Prostate gland (tissue), 2 donors: ENCODE results near the gene WDR59. TPM values are rescaled to one million over a fixed set of nuclear protein-coding genes. Genes with fewer than 3 reads are reported as not detected.
A peak's percentile ranks its signal among the peaks of the same experiment; 100 is the strongest.
"Not testable (repeated sequence)": the region's sequence is repeated elsewhere in the genome, so short reads cannot be mapped to it uniquely, and the experiment has no call there.

Experiments
- DNase-seq: peaks from one replicate; pipeline ENCODE4 v3.0.0-alpha.2; 2019; ENCODE audit warnings: low spot score
- H3K27ac ChIP-seq, 2 donors: fragments of 200-600 bp; sonication (generic); 2 replicates each; pipeline ENCODE4 v1.5.1; 2017 to 2019
- H3K27me3 ChIP-seq: fragments of 200-600 bp; sonication (generic); replicated peaks from 2 replicates; pipeline ENCODE4 v1.5.1; 2019; ENCODE audit not compliant: insufficient read depth
- H3K36me3 ChIP-seq, 2 donors: fragments of 200-600 bp; sonication (generic); 1 replicate in 1 of 2; 2 replicates in 1 of 2; pipeline versions ENCODE4 v1.5.1 to v1.8.1; 2017 to 2019
- H3K4me1 ChIP-seq: fragments of 200-600 bp; sonication (generic); replicated peaks from 2 replicates; pipeline ENCODE4 v1.5.1; 2019
- H3K4me3 ChIP-seq, 2 donors: fragments of 200-600 bp; sonication (generic); 2 replicates each; pipeline ENCODE4 v1.5.1; 2017 to 2019
- H3K9me3 ChIP-seq: fragments of 200-600 bp; sonication (generic); 2 replicates; pipeline ENCODE4 v1.5.1; 2017
- CTCF ChIP-seq, 4 experiments: fragments of 200-600 bp in 2 of 4; fragments of 450-650 bp in 2 of 4; sonication (generic) in 2 of 4; IDR thresholded peaks; 1 replicate in 3 of 4; 2 replicates in 1 of 4; pipeline ENCODE4 v1.5.1; 2016 to 2019; ENCODE audit warnings: antibody characterized with exemption in 4 of 4, mild to moderate bottlenecking in 2 of 4, moderate library complexity in 2 of 4
- POLR2A ChIP-seq: fragments of 450-650 bp; IDR thresholded peaks from one replicate; pipeline ENCODE4 v1.6.1; 2016; ENCODE audit warnings: antibody characterized with exemption, mild to moderate bottlenecking
- POLR2AphosphoS5 ChIP-seq: sonication (generic); formaldehyde crosslinking; IDR thresholded peaks from one replicate; pipeline ENCODE4 v1.6.1; 2017; ENCODE audit warnings: antibody characterized with exemption
- WGBS: methylation state at CpG from one replicate; pipeline ENCODE4 v1.1.5; 2018; 5-methylcytosine and 5-hydroxymethylcytosine counted together
- intact Hi-C: fragments of 100-400 bp; cut with DNase I; formaldehyde crosslinking; loops from one replicate; pipeline ENCODE4 v1.14.2; 2022
- total RNA-seq, 2 donors: library from RNA; depleted of rRNA; stranded (reverse); fragments of >200 nt; gene quantifications; one replicate each; pipeline ENCODE4 v1.1.0, GENCODE V29; 2016

WDR59 gene
- total RNA-seq, 2 donors from 2014 or later: 38.5 to 62.6 TPM

GRCh38 chr16:75019586-75019985 lies 34.7 kb upstream of the WDR59 start:
- DNase-seq: no peak
- no peak for TF ChIP-seq POLR2AphosphoS5
- TF ChIP-seq CTCF (IDR thresholded peaks at IDR 0.05): no peak
- TF ChIP-seq POLR2A: no peak
- Histone ChIP-seq H3K4me3 (no peak overlapping the region), H3K9me3 (no peaks in the 10 kb centered on the region), H3K4me1 (no peaks in the 10 kb centered on the region), H3K27ac (no peak overlapping the region), H3K36me3 (no peaks in the 10 kb centered on the region), H3K27me3 (no peaks in the 10 kb centered on the region)
- WGBS: 98% methylated on average over 7 of the region's 7 CpGs
- intact Hi-C loops: no loop called here

- Histone ChIP-seq H3K4me1 (no peaks in the 10 kb centered on the region), H3K27ac (no peak overlapping the region), H3K4me3 (no peak overlapping the region), H3K9me3 (no peaks in the 10 kb centered on the region), H3K36me3 (no peaks in the 10 kb centered on the region), H3K27me3 (no peaks in the 10 kb centered on the region)
- no peak for DNase-seq
- no peak for TF ChIP-seq CTCF (IDR thresholded peaks at IDR 0.05)
- 82% methylated on average over 8 of the region's 8 CpGs for WGBS
- intact Hi-C loops: no loop called here
These were observed 34.1 kb upstream of the WDR59 start for GRCh38 chr16:75019007-75019406.

DNA sequence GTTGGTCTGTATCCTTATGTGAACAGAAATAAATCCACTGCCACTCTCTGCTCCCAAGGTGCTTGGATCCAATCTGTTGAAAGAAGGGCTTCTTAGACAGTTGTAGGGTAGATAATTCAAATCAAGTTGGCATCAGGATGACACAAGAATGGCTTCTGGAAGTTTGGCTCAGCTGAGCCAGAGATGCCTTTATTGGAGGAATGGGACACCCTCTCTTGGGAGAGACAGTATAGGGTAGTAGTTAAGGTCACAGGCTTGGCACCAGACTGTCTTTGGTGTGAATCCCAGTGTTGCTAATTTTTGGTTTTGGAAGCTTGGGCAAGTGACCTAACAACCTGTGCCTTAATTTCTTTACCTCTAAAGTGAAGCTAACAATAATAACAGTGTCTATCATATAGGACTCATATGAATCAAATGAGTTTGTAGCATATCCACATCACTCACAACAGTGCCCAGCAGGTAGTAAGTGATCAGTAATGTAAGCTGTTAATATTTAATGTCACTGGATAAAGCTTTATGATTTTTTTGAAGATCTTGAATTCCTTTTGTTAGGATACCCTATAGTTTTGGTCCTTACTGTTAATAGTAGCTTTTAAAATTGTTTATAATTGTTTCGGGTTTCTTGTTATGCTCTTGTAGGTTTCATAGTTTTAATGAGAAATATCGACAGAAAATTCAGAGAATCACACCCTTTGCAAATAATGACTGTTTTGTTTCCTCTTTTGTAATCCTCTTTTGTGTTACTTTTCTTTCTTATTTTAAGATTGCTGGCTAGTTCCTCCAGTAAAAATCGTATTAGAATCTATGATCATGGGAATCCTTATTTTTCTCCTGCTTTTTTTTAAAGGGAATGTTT lies 33.0 kb upstream of the WDR59 start:
- WGBS: 40% methylated on average over 3 of the region's 3 CpGs
- Histone ChIP-seq H3K27me3 (no peaks in the 10 kb centered on the region), H3K4me3 (no peak overlapping the region), H3K27ac (no peak overlapping the region), H3K9me3 (no peaks in the 10 kb centered on the region), H3K36me3 (no peaks in the 10 kb centered on the region), H3K4me1 (no peaks in the 10 kb centered on the region)
- intact Hi-C loops: no loop called here
- TF ChIP-seq POLR2AphosphoS5 (no peak), POLR2A (no peak), CTCF (IDR thresholded peaks at IDR 0.05) (no peak)
- no peak for DNase-seq

DNA sequence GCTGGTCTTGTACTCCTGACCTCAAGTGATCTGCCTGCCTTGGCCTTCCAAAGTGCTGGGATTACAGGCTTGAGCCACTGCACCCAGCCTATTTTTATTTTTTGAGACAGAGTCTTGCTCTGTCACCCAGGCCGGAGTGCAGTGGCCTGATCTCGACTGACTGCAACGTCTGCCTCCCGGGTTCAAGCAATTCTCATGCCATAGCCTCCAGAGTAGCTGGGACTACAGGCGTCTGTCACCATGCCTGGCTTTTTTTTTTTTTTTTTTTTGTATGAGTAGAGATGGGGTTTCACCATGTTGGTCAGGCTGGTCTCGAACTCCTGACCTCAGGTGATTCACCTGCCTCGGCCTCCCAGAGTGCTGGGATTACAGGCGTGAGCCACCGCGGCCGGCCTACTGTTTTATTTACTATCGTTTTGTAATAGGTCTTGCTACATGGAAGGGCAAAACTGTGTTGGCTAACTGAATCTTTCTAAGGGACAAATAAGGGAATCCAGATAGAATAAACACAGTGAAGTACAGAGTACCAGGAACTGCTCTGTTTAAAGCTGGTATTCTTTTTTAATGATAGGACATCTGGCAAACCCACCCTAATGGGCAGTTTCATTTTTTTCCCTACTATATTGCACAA lies 31.6 kb upstream of the WDR59 start:
- H3K36me3 ChIP-seq, H3K4me1 ChIP-seq, H3K27me3 ChIP-seq, H3K9me3 ChIP-seq, H3K27ac ChIP-seq, intact Hi-C loops, H3K4me3 ChIP-seq, DNase-seq: not testable (repeated sequence)
- WGBS: 88% methylated on average over 12 of the region's 12 CpGs

- Histone ChIP-seq H3K4me1 (no peaks in the 10 kb centered on the region), H3K27ac (no peak overlapping the region)
These were observed 29.4 kb upstream of the WDR59 start for GRCh38 chr16:75014318-75014717.

GRCh38 chr16:75013123-75013522 lies 28.2 kb upstream of the WDR59 start:
- H3K4me1 ChIP-seq, H3K4me3 ChIP-seq, H3K9me3 ChIP-seq, H3K36me3 ChIP-seq, H3K27me3 ChIP-seq, DNase-seq, intact Hi-C loops: not testable (repeated sequence)
- 92% methylated on average over 6 of the region's 6 CpGs for WGBS
- peak overlapping the region; percentile 47 to 60 for H3K27ac ChIP-seq

More at GRCh38 chr16:75014318-75014717, 29.4 kb upstream of the WDR59 start:
- no peaks in the 10 kb centered on the region for H3K9me3 ChIP-seq
- intact Hi-C loops: no loop called here
- WGBS: 46% methylated on average over 2 of the region's 2 CpGs
- no peak overlapping the region for H3K4me3 ChIP-seq
- no peaks in the 10 kb centered on the region for H3K36me3 ChIP-seq
- no peak for DNase-seq
- TF ChIP-seq POLR2AphosphoS5: no peak
- TF ChIP-seq POLR2A: no peak
- TF ChIP-seq CTCF (IDR thresholded peaks at IDR 0.05): no peak
- no peaks in the 10 kb centered on the region for H3K27me3 ChIP-seq
